K562 (cell line): Measurements from ENCODE around the gene FMNL2. TPM values are rescaled to one million over a fixed set of nuclear protein-coding genes. Genes with fewer than 3 reads are reported as not detected.

Experiments
- ATF7 ChIP-seq: fragments of 450-650 bp; IDR thresholded peaks from 2 replicates; pipeline ENCODE4 v1.7.1; 2014; ENCODE audit warnings: mild to moderate bottlenecking, moderate library complexity
- BHLHE40 ChIP-seq: IDR thresholded peaks from 2 replicates; pipeline ENCODE4 v1.6.1; 2011; ENCODE audit warnings: low read length, improper control_type of control experiment
- C11orf30 ChIP-seq: fragments of 450-650 bp; IDR thresholded peaks from 2 replicates; pipeline ENCODE4 v1.6.1; 2016; ENCODE audit warnings: low read depth, mild to moderate bottlenecking
- CXXC5 ChIP-seq: fragments of 250-450 bp; sonication (Bioruptor Pico); IDR thresholded peaks from 2 replicates; pipeline ENCODE4 v1.8.0; 2022; ENCODE audit warnings: inconsistent platforms, mild to moderate bottlenecking, moderate library complexity
- DLX4 ChIP-seq: fragments of 250-450 bp; sonication (Bioruptor Pico); IDR thresholded peaks from 2 replicates; pipeline ENCODE4 v1.6.1; 2021; ENCODE audit warnings: mild to moderate bottlenecking
- EHMT2 ChIP-seq: fragments of 450-650 bp; IDR thresholded peaks from 2 replicates; pipeline ENCODE4 v1.6.1; 2018; ENCODE audit warnings: antibody characterized with exemption
- FOSL1 ChIP-seq: fragments of 200-800 bp; sonication (Bioruptor generic); conservative IDR thresholded peaks from 2 replicates; pipeline ENCODE4 v1.6.1; 2016; ENCODE audit warnings: missing genetic modification characterization, missing compliant biosample characterization
- HES1 ChIP-seq: fragments of 450-650 bp; IDR thresholded peaks from 2 replicates; pipeline ENCODE4 v1.6.1; 2016; ENCODE audit warnings: low read depth, mild to moderate bottlenecking, moderate library complexity
- JUND ChIP-seq, 2 experiments: IDR thresholded peaks; 2 replicates in 1 of 2; 3 replicates in 1 of 2; pipeline ENCODE4 v1.6.1; 2011; ENCODE audit warnings: borderline replicate concordance in 2 of 2, low read depth in 2 of 2, low read length in 2 of 2, improper control_type of control experiment in 1 of 2, missing biosample characterization in 1 of 2, missing genetic modification characterization in 1 of 2, missing genetic modification reagents in 1 of 2
- L3MBTL2 ChIP-seq: fragments of 450-650 bp; IDR thresholded peaks from 2 replicates; pipeline ENCODE4 v1.6.1; 2016; ENCODE audit warnings: mild to moderate bottlenecking, moderate library complexity
- LCOR ChIP-seq: sonication (generic); formaldehyde crosslinking; IDR thresholded peaks from 2 replicates; pipeline ENCODE4 v1.8.0; 2022; ENCODE audit warnings: mild to moderate bottlenecking, missing genetic modification reagents
- MEIS2 ChIP-seq: fragments of 450-650 bp; IDR thresholded peaks from 2 replicates; pipeline ENCODE4 v1.6.1; 2014; ENCODE audit warnings: mild to moderate bottlenecking; ENCODE audit not compliant: partially characterized antibody
- MTA2 ChIP-seq: fragments of 450-650 bp; IDR thresholded peaks from 2 replicates; pipeline ENCODE4 v1.6.1; 2016; ENCODE audit warnings: low read depth
- PKNOX1 ChIP-seq: fragments of 450-650 bp; IDR thresholded peaks from 2 replicates; pipeline ENCODE4 v1.6.1; 2016
- RCOR1 ChIP-seq, 2 experiments: IDR thresholded peaks; 2 replicates each; pipeline ENCODE4 v1.6.1; 2012; ENCODE audit warnings: low read depth in 2 of 2, low read length in 2 of 2, borderline replicate concordance in 1 of 2, improper control_type of control experiment in 1 of 2
- TSC22D4 ChIP-seq: fragments of 450-650 bp; IDR thresholded peaks from 2 replicates; pipeline ENCODE4 v1.6.1; 2016; ENCODE audit warnings: missing genetic modification characterization, missing biosample characterization, control low read depth
- ZNF124 ChIP-seq: sonication (generic); formaldehyde crosslinking; IDR thresholded peaks from 2 replicates; pipeline ENCODE4 v1.8.1; 2022; ENCODE audit warnings: missing genetic modification reagents
- ZNF197 ChIP-seq: fragments of 200-800 bp; sonication (Bioruptor generic); IDR thresholded peaks from 2 replicates; pipeline ENCODE4 v1.6.1; 2016; ENCODE audit warnings: low read depth, missing genetic modification characterization, missing compliant biosample characterization
- ZNF318 ChIP-seq, 2 experiments: fragments of 450-650 bp; IDR thresholded peaks; 2 replicates each; pipeline ENCODE4 v1.6.1; 2016; ENCODE audit warnings: mild to moderate bottlenecking in 2 of 2, borderline replicate concordance in 1 of 2, low read depth in 1 of 2, moderate library complexity in 1 of 2
- polyA plus RNA-seq, 8 experiments: library from polyadenylated mRNA; depleted of rRNA in 4 of 8; stranded (reverse) in 5 of 8; unstranded in 3 of 8; fragments of >200 nt; fragmentation: Nextera tagmentation in 2 of 8; fragmentation: Illumina TruSeq in 1 of 8; extraction: Ambion mirVana in 2 of 8; extraction: Trizol in 1 of 8; gene quantifications; 2 replicates each; pipeline versions ENCODE4 v1.2.1 to v1.2.3, GENCODE V29; 2011 to 2014; ENCODE audit warnings: inconsistent platforms in 1 of 8, missing spikeins in 1 of 8
- total RNA-seq, 7 experiments: library from RNA; depleted of rRNA in 6 of 7; stranded (reverse); fragments of >200 nt in 6 of 7; fragmentation: Illumina TruSeq in 2 of 7; extraction: Trizol in 2 of 7; gene quantifications; 2 replicates each; pipeline versions ENCODE4 v1.2.1 to v1.2.3, GENCODE V29; 2011 to 2021; ENCODE audit warnings: low replicate concordance in 1 of 7

Gene FMNL2
- total and polyA plus RNA-seq, 9 of the 15 experiments (the other 6 are each of a cell fraction or from before 2014, with no cell fraction given): 0.15 to 0.49 (median 0.24) TPM; not detected in 1

- TF ChIP-seq DLX4 (CRISPR knock-in tag): no peak
- TF ChIP-seq TSC22D4 (tag): no peak
- TF ChIP-seq HES1: peak; percentile 48; the same call in 1 of the 2 replicates
- peak; percentile 64; the same call in 1 of the 2 replicates for TF ChIP-seq LCOR (CRISPR knock-in tag)
- peak; percentile 92 for TF ChIP-seq C11orf30
- TF ChIP-seq CXXC5: peak; percentile 85
- TF ChIP-seq ZNF318 (IDR thresholded peaks at IDR 0.05; ENCODE audit: borderline replicate concordance in 1 of 2, low read depth in 1 of 2): peak in 1 of 2 experiments; percentile 90; a peak in 1 of 4 replicates
- TF ChIP-seq ZNF197 (CRISPR knock-in tag): 0 out of 2 replicates have a peak, but pooled peaks have one; percentile 45
- TF ChIP-seq MEIS2: peak; percentile 77
- TF ChIP-seq L3MBTL2: peak; percentile 50; the same call in 1 of the 2 replicates
- TF ChIP-seq RCOR1 (IDR thresholded peaks at IDR 0.05; ENCODE audit: borderline replicate concordance in 1 of 2, low read depth in 2 of 2, low read length in 2 of 2): peak in 1 of 2 experiments; percentile 94; a peak in 2 of 4 replicates
- TF ChIP-seq BHLHE40: peak; percentile 78; the same call in 1 of the 2 replicates
- peak; percentile 79 for TF ChIP-seq ATF7
- peak; percentile 70 for TF ChIP-seq MTA2
- TF ChIP-seq EHMT2: peak; percentile 45; the same call in 1 of the 2 replicates
- TF ChIP-seq FOSL1 (tag): peak; percentile 99
- TF ChIP-seq PKNOX1: peak; percentile 69
- peak; percentile 95 for TF ChIP-seq JUND (IDR thresholded peaks at IDR 0.05; ENCODE audit: borderline replicate concordance, low read depth, low read length)
- TF ChIP-seq JUND (tag; IDR thresholded peaks at IDR 0.05; ENCODE audit: borderline replicate concordance, low read depth, low read length): peak; percentile 93; the same call in 2 of the 3 replicates
- no peak for TF ChIP-seq ZNF124 (CRISPR knock-in tag)
Measured at GRCh38 chr2:152573168-152573567, 238.2 kb downstream of the FMNL2 start (continued).
